Activated CD4-positive, alpha-beta memory T cell treated with anti-CD3 and anti-CD28 coated beads, Interleukin-2, amount 10 ng/mL, durations not matched to agents 7 days and 5 days (primary cell): ENCODE measurements around the gene ST3GAL3. TPM values are rescaled to one million over a fixed set of nuclear protein-coding genes. Genes with fewer than 3 reads are reported as not detected.

Source experiments
- CTCF ChIA-PET: fragments of 350-600 bp; sonication (Branson Sonifier 250); formaldehyde crosslinking; loops from one replicate; lab custom pipeline; 2021; ENCODE audit warnings: antibody characterized with exemption, inconsistent platforms; lab: Charles Lee
- POLR2A ChIA-PET: fragments of 350-600 bp; sonication (Branson Sonifier 250); formaldehyde crosslinking; loops from one replicate; lab custom pipeline; 2021; ENCODE audit warnings: antibody characterized with exemption; lab: Charles Lee
- DNase-seq: peaks from one replicate; pipeline ENCODE4 v3.0.0-alpha.2; 2020
- H3K27ac Mint-ChIP-seq: one replicate; pipeline ENCODE4 v1.8.0; 2021; ENCODE audit warnings: mild to moderate bottlenecking, mixed read lengths
- H3K27me3 Mint-ChIP-seq: one replicate; pipeline ENCODE4 v1.8.0; 2021; ENCODE audit warnings: mixed read lengths
- H3K36me3 Mint-ChIP-seq: one replicate; pipeline ENCODE4 v1.8.0; 2021; ENCODE audit warnings: low read depth, mixed read lengths
- H3K4me1 Mint-ChIP-seq: one replicate; pipeline ENCODE4 v1.8.0; 2021; ENCODE audit warnings: mixed read lengths
- H3K4me3 Mint-ChIP-seq: one replicate; pipeline ENCODE4 v1.8.0; 2021; ENCODE audit warnings: mild to moderate bottlenecking, mixed read lengths
- H3K9me3 Mint-ChIP-seq: one replicate; pipeline ENCODE4 v1.8.0; 2021; ENCODE audit warnings: mixed read lengths
- total RNA-seq, 2 experiments: library from RNA; stranded (reverse); gene quantifications; one replicate each; pipeline ENCODE4 v1.2.3, GENCODE V29; 2021

The ST3GAL3 gene
- total RNA-seq, 2 experiments from 2014 or later = 14.2 to 16.9 TPM

GRCh38 chr1:43874716-43875115 is 167.4 kb downstream of the ST3GAL3 start:
- ChIA-PET CTCF (no interaction called here), POLR2A (no interaction called here)
- no peaks in the 10 kb centered on the region for H3K9me3 Mint-ChIP-seq

GRCh38 chr1:43875331-43875730 is 168.0 kb downstream of the ST3GAL3 start:
- Mint-ChIP-seq H3K4me3 (no peak overlapping the region), H3K9me3 (no peaks in the 10 kb centered on the region), H3K4me1 (peaks cover 1% of the 10 kb centered on the region), H3K27ac (no peak overlapping the region), H3K27me3 (no peaks in the 10 kb centered on the region), H3K36me3 (no peaks in the 10 kb centered on the region)
- POLR2A ChIA-PET = no interaction called here
- CTCF ChIA-PET = no interaction called here
- DNase-seq = no peak

More at GRCh38 chr1:43874716-43875115, 167.4 kb downstream of the ST3GAL3 start:
- no peaks in the 10 kb centered on the region for H3K27me3 Mint-ChIP-seq
- peaks cover 1% of the 10 kb centered on the region for H3K4me1 Mint-ChIP-seq
- no peak overlapping the region for H3K27ac Mint-ChIP-seq
- no peak overlapping the region for H3K4me3 Mint-ChIP-seq
- DNase-seq = no peak
- H3K36me3 Mint-ChIP-seq = no peaks in the 10 kb centered on the region

- no peaks in the 10 kb centered on the region for H3K27me3 Mint-ChIP-seq
- ChIA-PET CTCF (no interaction called here), POLR2A (no interaction called here)
- no peak for DNase-seq
- H3K4me3 Mint-ChIP-seq = no peak overlapping the region
- H3K36me3 Mint-ChIP-seq = no peaks in the 10 kb centered on the region
- H3K9me3 Mint-ChIP-seq = no peaks in the 10 kb centered on the region
- H3K27ac Mint-ChIP-seq = no peak overlapping the region
- no peaks in the 10 kb centered on the region for H3K4me1 Mint-ChIP-seq
Observed at GRCh38 chr1:43877101-43877500, 169.8 kb downstream of the ST3GAL3 start.

GRCh38 chr1:43878440-43878839 is 171.1 kb downstream of the ST3GAL3 start:
- ChIA-PET CTCF (no interaction called here), POLR2A (no interaction called here)
- Mint-ChIP-seq H3K9me3 (no peaks in the 10 kb centered on the region), H3K27ac (no peak overlapping the region), H3K36me3 (no peaks in the 10 kb centered on the region), H3K4me1 (no peaks in the 10 kb centered on the region), H3K4me3 (no peak overlapping the region), H3K27me3 (no peaks in the 10 kb centered on the region)
- DNase-seq = no peak

- H3K4me1 Mint-ChIP-seq = no peaks in the 10 kb centered on the region
- H3K27ac Mint-ChIP-seq = no peak overlapping the region
- POLR2A ChIA-PET = no interaction called here
- H3K27me3 Mint-ChIP-seq = no peaks in the 10 kb centered on the region
- no peaks in the 10 kb centered on the region for H3K9me3 Mint-ChIP-seq
- no peak for DNase-seq
- H3K4me3 Mint-ChIP-seq = no peak overlapping the region
- H3K36me3 Mint-ChIP-seq = no peaks in the 10 kb centered on the region
- CTCF ChIA-PET = no interaction called here
Observed at GRCh38 chr1:43878854-43879253, 171.5 kb downstream of the ST3GAL3 start.

- no peaks in the 10 kb centered on the region for H3K4me1 Mint-ChIP-seq
- H3K27ac Mint-ChIP-seq = no peak overlapping the region
- H3K27me3 Mint-ChIP-seq = no peaks in the 10 kb centered on the region
- CTCF ChIA-PET = no interaction called here
- no peaks in the 10 kb centered on the region for H3K36me3 Mint-ChIP-seq
- H3K9me3 Mint-ChIP-seq = no peaks in the 10 kb centered on the region
- POLR2A ChIA-PET = no interaction called here
- DNase-seq = no peak
- H3K4me3 Mint-ChIP-seq = no peak overlapping the region
Observed at GRCh38 chr1:43879414-43879813, 172.1 kb downstream of the ST3GAL3 start.

GRCh38 chr1:43879996-43880395 is 172.7 kb downstream of the ST3GAL3 start:
- no peak overlapping the region for H3K27ac Mint-ChIP-seq
- no peak overlapping the region for H3K4me3 Mint-ChIP-seq
- no peaks in the 10 kb centered on the region for H3K9me3 Mint-ChIP-seq
- POLR2A ChIA-PET = no interaction called here
- DNase-seq = no peak
- CTCF ChIA-PET = no interaction called here
- no peaks in the 10 kb centered on the region for H3K27me3 Mint-ChIP-seq
- no peaks in the 10 kb centered on the region for H3K4me1 Mint-ChIP-seq
- H3K36me3 Mint-ChIP-seq = no peaks in the 10 kb centered on the region

GRCh38 chr1:43880604-43881003 is 173.3 kb downstream of the ST3GAL3 start:
- CTCF ChIA-PET = no interaction called here
- Mint-ChIP-seq H3K4me3 (no peak overlapping the region), H3K27me3 (no peaks in the 10 kb centered on the region), H3K27ac (no peak overlapping the region), H3K4me1 (no peaks in the 10 kb centered on the region), H3K36me3 (no peaks in the 10 kb centered on the region), H3K9me3 (no peaks in the 10 kb centered on the region)
- no peak for DNase-seq
- POLR2A ChIA-PET = no interaction called here

- Mint-ChIP-seq H3K4me3 (no peak overlapping the region), H3K36me3 (no peaks in the 10 kb centered on the region), H3K4me1 (no peaks in the 10 kb centered on the region), H3K27me3 (no peaks in the 10 kb centered on the region), H3K9me3 (no peaks in the 10 kb centered on the region), H3K27ac (no peak overlapping the region)
- CTCF ChIA-PET = no interaction called here
- POLR2A ChIA-PET = no interaction called here
- no peak for DNase-seq
Observed at GRCh38 chr1:43881415-43881814, 174.1 kb downstream of the ST3GAL3 start.

- no peaks in the 10 kb centered on the region for H3K36me3 Mint-ChIP-seq
- H3K27ac Mint-ChIP-seq = no peak overlapping the region
- H3K9me3 Mint-ChIP-seq = no peaks in the 10 kb centered on the region
- ChIA-PET POLR2A (no interaction called here), CTCF (no interaction called here)
- DNase-seq = no peak
- no peaks in the 10 kb centered on the region for H3K27me3 Mint-ChIP-seq
- H3K4me1 Mint-ChIP-seq = no peaks in the 10 kb centered on the region
- no peak overlapping the region for H3K4me3 Mint-ChIP-seq
Observed at GRCh38 chr1:43882763-43883162, 175.4 kb downstream of the ST3GAL3 start.

GRCh38 chr1:43883321-43883720 is 176.0 kb downstream of the ST3GAL3 start:
- CTCF ChIA-PET = interaction anchor here (1.7 kb wide), 1 partner anchor 119 kb away, joined by 3 read pairs; no protein-coding TSS in a partner anchor
- H3K27ac Mint-ChIP-seq = no peak overlapping the region
- H3K4me3 Mint-ChIP-seq = no peak overlapping the region
- H3K36me3 Mint-ChIP-seq = no peaks in the 10 kb centered on the region
- H3K4me1 Mint-ChIP-seq = no peaks in the 10 kb centered on the region
- no peaks in the 10 kb centered on the region for H3K9me3 Mint-ChIP-seq
- POLR2A ChIA-PET = no interaction called here
- H3K27me3 Mint-ChIP-seq = no peaks in the 10 kb centered on the region
- DNase-seq = no peak

- ChIA-PET CTCF (interaction anchor here (1.3 kb wide), 1 partner anchor 13 kb away, joined by 4 read pairs; no protein-coding TSS in a partner anchor), POLR2A (no interaction called here)
- Mint-ChIP-seq H3K9me3 (no peaks in the 10 kb centered on the region), H3K27me3 (no peaks in the 10 kb centered on the region), H3K27ac (no peak overlapping the region), H3K4me1 (no peaks in the 10 kb centered on the region), H3K4me3 (no peak overlapping the region), H3K36me3 (no peaks in the 10 kb centered on the region)
- no peak for DNase-seq
Observed at GRCh38 chr1:43885279-43885801, 178.0 kb downstream of the ST3GAL3 start.

- no peak for DNase-seq
- Mint-ChIP-seq H3K4me1 (no peaks in the 10 kb centered on the region), H3K9me3 (no peaks in the 10 kb centered on the region), H3K27ac (no peak overlapping the region), H3K4me3 (no peak overlapping the region), H3K27me3 (no peaks in the 10 kb centered on the region), H3K36me3 (no peaks in the 10 kb centered on the region)
- ChIA-PET POLR2A (no interaction called here), CTCF (interaction anchor here (0.6 kb wide), 1 partner anchor 63 kb away, joined by 3 read pairs; no protein-coding TSS in a partner anchor)
Observed at GRCh38 chr1:43887748-43888147, 180.4 kb downstream of the ST3GAL3 start.

- CTCF ChIA-PET = no interaction called here
Observed at GRCh38 chr1:43890815-43891214, 183.5 kb downstream of the ST3GAL3 start.

More at GRCh38 chr1:43890815-43891214, 183.5 kb downstream of the ST3GAL3 start:
- DNase-seq = no peak
- H3K27me3 Mint-ChIP-seq = no peaks in the 10 kb centered on the region
- no peaks in the 10 kb centered on the region for H3K4me1 Mint-ChIP-seq
- no peaks in the 10 kb centered on the region for H3K9me3 Mint-ChIP-seq
- no peaks in the 10 kb centered on the region for H3K36me3 Mint-ChIP-seq
- no peak overlapping the region for H3K27ac Mint-ChIP-seq
- H3K4me3 Mint-ChIP-seq = no peak overlapping the region
- POLR2A ChIA-PET = no interaction called here
